NCI-H226 (cell line): ENCODE results near the gene VPS26C.

ENCODE experiments used
- DNase-seq: peaks from one replicate; pipeline ENCODE4 v3.0.0-alpha.2; 2015

The VPS26C gene

DNA sequence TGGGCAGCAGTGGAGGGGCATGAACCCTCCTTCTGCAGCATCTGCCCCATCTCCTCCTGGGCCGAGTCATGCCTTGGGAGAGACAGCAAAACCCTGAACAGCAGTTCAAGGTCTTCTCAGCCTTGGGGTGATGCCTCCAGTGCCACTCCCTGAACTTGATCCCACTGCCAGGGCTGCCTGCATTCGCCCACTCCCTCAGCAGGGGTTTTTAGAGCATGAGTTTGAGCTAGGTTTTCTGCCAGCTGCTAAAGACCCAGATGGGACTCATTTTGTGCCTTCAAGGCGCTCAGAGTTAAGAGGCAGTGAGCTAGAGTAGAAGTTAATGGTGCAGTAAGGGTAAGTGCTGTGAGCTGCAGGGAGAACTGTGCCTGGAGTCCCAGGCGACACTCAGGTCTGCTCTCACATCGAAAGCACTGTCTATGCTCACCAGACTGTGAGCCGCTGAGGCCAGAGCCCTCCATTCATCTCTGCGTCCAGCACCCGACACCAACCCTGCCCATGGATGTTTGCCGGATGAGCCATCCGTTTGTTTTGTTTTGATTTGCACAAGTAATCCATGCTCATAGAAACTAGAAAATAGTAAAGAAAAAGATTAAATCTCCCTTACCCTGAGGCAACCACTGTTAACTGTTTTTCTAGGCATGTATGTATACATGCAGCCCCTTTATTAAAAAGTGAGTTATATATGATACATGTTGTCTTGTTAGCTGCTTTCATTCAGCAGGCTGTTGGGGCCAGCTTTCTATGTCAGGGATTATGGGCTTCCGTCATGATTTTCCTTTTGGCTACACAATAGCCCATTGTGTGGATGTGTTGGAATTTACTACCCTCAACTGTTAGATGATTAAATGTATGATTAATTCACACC, 67.8 kb downstream of the VPS26C start:
- no peak for DNase-seq

DNA sequence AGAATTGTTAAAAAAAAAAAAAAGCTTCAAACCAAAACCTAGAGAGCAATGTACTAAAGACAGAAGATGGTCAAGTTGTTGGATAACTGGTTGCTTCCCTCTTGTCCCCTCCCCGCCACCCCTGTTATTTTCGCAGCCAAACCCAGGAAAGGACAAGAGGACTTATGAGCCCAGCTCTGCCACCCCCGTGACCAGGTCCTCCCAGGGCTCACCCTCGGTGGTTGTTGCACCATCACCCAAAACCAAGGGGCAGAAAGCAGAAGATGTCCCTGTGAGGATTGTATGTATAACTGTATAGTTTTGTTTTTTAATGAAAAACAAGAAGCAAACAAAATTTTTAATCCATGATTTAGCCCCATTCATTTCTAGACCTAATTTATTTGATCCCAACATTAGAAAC, 69.4 kb downstream of the VPS26C start:
- DNase-seq: no peak

DNA sequence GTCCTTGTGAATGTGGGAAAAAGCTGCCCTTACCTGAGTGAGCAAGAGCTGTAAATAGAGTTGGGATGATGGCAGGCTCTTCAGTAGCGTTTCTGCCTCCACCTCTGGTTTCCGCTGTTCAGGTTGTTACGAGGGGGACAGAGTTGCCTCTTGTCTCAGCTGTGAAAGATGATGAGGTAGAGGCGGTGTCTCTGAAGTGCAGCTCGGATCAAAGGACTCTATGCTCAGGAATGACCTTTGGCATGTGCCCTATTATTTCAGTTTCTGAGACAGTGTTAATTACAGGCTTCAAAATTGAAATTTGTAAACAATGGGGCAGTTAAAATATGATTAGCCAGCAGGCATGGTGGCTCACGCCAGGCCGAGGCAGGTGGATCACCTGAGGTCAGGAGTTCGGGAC, 70.3 kb downstream of the VPS26C start:
- no peak for DNase-seq

DNA sequence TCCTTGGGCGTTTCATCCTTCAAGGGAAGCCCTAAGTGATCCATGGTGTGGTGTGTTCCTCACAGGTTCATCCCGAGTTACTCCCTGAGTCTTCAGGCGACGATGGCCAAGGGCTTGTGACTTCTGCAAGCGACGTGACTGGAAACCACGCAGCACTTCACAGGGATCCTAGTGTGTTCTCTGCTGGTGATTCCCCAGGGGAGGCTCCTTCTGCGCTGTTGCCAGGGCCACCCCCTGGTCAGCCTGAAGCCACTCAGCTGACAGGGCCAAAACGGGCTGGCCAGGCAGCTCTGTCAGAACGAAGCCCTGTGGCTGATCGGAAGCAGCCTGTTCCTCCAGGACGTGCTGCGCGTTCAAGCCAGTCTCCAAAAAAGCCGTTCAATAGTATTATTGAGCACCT, 71.5 kb downstream of the VPS26C start:
- no peak for DNase-seq

DNA sequence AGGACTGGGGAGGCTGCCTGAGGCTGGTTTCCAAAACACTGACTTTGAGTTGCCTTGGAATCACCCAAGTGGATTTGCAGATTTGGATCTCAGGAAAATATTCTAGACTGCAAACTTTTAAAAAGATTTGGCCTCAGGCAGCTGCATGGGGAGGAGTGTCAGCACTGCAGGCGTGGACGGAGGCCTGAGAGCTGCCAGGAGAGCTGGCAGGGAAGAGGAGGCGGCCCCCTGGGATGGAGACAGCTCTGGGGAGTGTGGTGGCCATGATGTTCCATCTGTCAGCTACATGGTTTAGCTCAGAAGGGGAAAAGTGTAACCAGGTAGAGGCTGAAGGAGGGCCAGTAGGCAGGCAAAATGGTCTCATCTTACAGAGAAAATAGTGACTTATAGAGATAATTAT, 72.1 kb downstream of the VPS26C start:
- no peak for DNase-seq

DNA sequence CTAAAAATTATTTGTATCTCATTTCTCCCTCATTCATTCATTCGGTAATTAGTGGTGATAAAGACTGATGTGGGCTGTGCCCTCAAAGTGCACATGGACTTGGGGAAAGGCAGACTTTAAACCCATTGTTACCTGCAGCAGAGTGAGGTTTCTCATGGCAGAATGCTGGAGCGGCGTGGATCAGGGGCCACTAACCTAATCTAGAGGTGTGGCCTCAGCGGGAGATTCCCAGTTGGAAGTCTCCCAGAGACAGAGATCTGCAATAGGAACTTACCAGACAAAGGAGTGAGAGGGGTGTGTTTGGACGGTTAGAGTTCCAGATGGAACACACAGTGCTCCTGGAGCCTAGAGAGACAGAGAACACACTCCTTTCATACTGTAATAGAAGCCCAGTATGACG, 73.5 kb downstream of the VPS26C start:
- no peak for DNase-seq

DNA sequence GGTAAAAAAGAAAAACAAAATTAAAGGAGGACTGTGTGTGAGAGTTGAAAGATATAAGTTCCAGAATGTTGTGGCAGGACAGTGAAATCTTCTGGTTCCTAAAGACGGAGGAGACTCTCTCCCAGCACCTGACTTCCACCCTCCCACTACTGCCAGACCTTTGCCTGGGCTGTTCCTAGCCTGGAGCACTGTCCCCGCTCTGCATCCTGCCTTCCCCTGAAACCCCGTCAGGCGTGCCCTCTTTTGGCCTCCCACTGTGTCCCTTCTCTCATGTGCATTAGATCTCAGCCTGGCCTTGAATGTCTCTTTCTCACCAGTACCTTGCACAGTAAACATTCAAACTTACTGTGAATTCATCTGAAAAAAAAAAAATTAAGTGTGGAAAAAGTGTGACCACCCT, 74.1 kb downstream of the VPS26C start:
- DNase-seq: no peak

DNA sequence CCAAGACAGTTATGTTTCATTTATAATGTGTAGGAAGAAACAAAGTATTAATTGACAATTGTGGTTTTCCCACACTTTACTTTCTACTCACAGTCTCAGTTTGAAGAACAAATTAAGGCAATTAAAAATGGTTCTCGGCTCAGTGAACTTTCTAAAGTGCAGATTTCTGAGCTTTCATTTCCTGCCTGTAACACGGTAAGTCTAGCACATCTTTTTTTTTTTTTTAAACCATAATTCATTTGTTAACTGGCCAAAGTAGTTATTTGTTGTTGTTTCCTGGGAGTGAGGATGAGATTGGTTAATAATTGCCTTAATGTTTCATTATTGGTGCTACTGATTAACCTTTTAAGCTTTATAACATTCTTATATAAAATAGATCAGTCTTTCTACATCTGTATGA, 75.1 kb downstream of the VPS26C start:
- no peak for DNase-seq

DNA sequence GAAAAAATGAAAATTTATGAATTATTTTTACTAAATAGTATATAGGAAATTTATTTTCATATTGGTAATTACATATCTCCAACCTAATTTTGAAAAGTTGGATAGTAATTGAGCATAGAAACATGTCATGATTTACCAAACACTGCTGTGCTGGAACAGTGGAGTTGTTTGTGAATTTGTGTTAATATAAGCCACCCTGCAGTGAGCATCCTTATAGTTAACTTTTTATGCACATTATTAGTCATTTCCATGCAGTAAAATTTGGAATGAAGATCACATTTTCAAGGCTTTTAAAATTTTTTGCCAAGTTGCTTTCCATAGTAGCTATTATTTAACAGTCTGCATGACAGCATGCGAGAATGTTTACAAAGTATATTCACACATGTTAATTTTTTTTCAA, 78.3 kb downstream of the VPS26C start:
- DNase-seq: no peak

DNA sequence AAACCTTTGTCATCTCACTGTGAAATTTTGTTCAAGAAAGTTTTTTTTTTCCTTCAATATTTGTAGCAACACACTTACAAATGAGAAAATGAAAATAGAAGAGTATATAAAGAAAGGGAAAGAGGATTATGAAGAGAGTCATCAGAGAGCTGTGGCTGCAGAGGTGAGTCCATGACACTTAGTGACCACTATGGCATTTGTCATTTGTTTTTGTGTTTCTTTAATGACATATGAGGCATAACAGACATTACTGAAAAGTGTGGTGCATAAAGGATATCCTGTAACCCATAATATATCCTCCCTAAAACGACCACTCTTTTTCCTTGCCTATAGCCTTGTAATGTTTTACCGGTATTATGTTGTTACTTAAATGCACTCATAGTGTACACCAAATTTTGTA, 80.2 kb downstream of the VPS26C start:
- DNase-seq: no peak

DNA sequence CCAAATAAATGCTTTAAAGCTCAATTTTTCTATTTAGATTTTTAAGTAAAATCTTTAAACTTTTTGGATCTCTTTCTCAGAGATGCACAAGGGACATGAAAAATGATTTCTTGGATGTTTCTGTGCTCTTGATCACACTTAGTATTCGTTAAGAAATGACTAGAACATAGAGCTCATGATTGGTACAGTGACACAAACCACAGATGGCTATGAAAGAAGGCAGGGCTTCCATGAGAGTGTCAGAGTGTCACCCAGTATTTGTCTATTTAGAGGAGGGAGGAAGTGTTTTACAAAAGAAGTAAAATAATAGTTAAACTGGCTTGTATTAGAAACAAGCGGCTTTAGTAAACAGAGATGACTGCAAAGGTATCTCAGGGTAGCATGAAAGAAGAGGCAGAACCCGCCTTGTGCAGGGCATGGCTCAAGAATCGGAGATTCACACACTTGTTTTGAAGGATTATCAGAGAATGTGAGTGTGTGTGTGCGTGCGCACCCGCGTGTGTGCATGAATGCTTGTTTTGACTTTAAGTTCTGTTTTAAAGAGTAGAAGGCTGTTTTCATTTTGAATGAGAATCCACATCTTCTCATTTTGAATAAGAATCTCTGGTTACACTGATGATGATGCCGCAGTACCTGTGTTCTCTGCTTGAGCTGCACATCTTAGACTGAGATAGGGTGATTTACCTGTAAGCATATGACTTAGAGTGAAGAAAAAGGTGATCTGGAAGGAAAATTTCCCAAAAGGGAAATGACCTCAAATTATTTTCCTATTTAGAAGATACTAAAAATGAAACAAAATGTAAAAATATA, 82.1 kb downstream of the VPS26C start:
- no peak for DNase-seq

DNA sequence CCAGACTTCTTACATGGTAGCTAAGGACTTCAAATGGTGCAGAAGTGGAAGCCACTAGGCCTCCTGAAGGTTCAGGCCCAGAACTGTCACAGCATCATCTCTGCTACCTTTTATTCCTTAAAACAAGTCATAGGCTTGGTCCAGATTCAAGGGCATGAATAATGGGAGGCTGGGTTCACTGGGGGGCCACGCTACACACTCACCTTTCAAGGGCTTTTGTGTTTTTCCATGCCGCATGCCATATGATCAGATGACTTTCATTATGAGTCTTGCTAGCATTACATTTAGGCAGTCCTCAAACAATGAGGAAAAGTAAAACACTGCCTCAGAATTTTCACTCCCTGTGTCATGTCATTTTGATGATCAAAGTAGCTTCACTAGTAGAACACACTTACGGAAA, 83.4 kb downstream of the VPS26C start:
- no peak for DNase-seq

DNA sequence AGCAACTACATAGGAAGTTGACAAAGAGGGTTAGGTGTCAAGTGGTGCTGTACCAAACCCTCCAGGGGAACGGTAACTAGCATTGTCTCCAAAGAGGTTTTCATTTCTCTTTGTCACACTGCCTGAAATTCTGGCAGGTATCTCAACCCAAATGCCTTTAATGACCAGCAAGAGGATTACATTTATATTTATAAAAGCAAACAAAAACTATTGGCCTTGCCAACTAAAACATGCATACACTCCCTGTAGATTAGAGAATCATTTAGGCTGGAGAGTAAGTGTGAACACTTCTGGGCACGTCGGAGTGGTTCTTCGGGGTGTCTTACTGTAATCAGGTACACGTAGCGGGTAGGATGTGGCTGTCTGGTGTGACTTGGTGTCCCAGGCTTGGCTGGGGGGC, 84.9 kb downstream of the VPS26C start:
- DNase-seq: no peak

DNA sequence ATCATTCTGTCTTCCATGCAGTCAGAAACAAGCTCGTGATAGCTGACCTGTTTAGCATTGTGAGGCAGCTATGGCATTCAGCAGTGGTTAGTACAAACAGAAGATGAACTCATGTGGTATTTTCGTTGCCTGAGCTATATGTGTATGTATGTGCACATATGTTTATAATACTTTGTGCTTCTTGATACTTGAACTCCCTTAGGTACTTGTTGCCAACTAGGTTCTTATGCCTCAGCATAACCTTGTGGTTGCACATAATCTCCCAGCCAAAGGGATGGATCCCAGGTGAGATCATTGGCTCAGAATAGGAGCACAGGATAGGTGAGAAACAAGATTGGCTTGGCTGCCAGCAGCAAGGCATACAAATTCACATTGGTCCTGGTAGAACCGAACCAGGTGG, 86.1 kb downstream of the VPS26C start:
- no peak for DNase-seq

DNA sequence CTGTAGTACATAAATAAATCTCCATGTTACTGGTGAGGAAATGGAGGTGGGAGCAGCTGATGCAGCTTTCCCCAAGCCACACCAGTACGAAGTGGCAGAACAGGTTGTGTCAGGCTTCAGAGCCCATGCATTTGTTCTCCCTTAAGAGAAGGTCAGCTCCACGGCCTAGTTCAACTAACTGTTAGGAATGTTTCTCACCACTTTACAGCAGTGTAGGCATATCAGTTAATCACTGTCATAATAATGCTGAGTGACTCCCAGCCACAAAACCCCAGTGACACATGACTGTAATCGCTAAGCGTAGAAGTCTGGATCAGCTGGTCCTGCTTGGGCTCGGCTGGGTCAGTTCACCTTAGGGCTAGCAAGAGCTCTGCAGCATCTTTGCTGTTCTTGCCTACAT, 90.4 kb downstream of the VPS26C start:
- DNase-seq: no peak
